Neuron (in vitro differentiated cells): Measurements from ENCODE around the gene C1QTNF6.

ENCODE experiments used
- H2AFZ ChIP-seq: one replicate; pipeline ENCODE4 v1.6.1; 2013; ENCODE audit warnings: low read depth, mild to moderate bottlenecking, inconsistent platforms, low read length, moderate library complexity
- H3K27me3 ChIP-seq: one replicate; pipeline ENCODE4 v1.6.1; 2013; ENCODE audit warnings: low read length; ENCODE audit not compliant: insufficient read depth
- H3K36me3 ChIP-seq: one replicate; pipeline ENCODE4 v1.6.1; 2013; ENCODE audit warnings: low read length; ENCODE audit not compliant: insufficient read depth
- H3K4me1 ChIP-seq: one replicate; pipeline ENCODE4 v1.6.1; 2013; ENCODE audit warnings: low read length; ENCODE audit not compliant: insufficient read depth
- H3K4me3 ChIP-seq: 2 replicates; pipeline ENCODE4 v1.5.1; 2013; ENCODE audit warnings: mild to moderate bottlenecking, low read length, moderate library complexity
- H3K9me3 ChIP-seq: one replicate; pipeline ENCODE4 v1.6.1; 2013; ENCODE audit warnings: low read length

Gene C1QTNF6

DNA sequence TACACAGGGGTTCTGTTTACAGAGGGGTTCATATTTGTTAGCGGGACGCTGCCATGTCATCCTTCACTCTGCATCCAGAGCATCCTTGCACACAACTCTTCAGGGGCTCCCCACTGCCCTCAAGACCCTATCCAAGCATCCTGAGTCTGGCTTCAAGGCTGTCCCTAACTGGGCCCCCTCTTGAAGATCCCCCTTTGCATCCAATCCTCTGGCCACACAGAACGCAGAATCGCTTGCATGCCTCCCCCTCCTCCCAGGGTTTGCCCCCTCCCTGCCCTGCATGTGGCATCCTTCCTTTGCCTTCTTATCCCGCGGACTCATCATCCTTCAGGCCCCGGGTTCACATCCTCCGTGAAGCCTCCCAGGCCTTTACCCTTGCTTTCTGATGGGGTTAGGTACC is 18.6 kb downstream of the C1QTNF6 start:
- no peak overlapping the region for H3K4me3 ChIP-seq
- peaks cover 2% of the 10 kb centered on the region for H3K9me3 ChIP-seq
- H3K36me3 ChIP-seq: no peaks in the 10 kb centered on the region
- no peaks in the 10 kb centered on the region for H3K27me3 ChIP-seq
- no peak overlapping the region for H2AFZ ChIP-seq
- peaks cover 7% of the 10 kb centered on the region for H3K4me1 ChIP-seq

DNA sequence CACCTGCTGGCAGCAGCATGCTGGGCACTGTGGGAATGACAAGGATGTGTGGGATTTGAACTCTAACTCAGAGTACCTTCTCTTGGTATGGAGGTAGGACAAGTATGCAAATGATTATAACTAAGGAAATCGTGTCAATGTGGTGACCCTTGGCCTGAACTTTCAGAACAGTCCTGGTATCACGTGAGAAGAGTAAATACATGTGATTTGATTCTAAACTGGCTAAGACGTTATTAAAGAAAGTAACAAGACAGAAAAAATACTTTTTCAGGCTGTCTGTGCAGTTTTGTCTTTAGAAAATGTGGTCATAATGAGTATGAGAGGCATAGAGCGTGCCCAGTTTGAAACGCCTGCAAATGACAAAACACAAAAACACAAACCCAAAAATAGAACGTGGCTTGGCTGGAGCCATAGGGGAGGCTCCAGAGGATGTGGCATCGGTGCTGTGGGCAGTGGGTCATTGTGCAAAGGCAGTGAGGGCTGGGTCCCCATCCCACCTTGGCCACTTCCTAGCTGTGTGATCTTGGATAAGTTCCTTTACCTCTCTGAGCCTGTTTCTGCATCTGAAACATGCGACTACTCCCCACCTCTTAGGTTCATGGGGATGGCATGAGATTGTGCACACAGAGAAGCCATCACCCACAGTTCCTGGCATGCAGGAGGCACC is 19.9 kb downstream of the C1QTNF6 start:
- Histone ChIP-seq H3K36me3 (no peaks in the 10 kb centered on the region), H3K4me1 (peaks cover 7% of the 10 kb centered on the region), H3K27me3 (no peaks in the 10 kb centered on the region), H2AFZ (no peak overlapping the region), H3K9me3 (peaks cover 2% of the 10 kb centered on the region), H3K4me3 (no peak overlapping the region)

DNA sequence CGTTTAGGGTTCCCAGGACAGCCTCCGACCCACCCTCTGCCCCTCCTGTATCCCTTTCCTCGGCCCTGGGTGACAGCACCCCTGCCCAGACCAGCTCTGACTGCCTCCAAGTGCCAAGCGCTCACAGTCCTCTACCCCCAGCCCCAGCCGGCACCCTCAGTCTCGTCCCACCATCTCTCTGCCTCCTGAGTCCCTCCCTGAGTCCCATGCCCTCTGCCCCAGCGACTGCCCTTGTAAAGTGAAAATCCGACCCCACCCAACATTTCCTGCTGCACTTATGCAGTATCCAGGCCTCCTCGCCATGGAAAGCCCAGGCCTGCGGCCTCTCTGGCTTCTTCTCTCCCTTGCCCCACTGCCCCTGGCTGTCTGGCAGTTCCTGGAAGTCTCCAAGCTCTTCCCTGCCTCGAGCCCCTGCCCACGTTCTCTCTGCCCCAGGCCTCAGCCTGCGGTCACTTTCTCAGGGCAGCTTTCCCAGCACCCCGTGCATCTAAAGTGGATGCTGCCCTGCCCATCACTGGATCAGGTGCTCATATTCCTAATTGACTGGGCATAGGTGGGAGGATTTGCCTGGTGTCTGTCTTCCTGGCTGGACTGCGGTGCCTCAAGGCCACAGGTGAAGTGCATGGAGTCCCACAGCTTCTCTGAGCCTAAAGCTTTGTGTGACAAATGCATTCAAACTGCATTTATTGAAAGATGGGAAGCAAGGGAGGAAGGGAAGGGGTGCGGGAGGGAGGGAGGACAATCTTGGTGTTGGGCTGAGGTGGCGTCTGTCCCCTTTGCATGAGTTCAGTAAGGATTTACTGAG is 20.7 kb downstream of the C1QTNF6 start:
- no peaks in the 10 kb centered on the region for H3K27me3 ChIP-seq
- H3K9me3 ChIP-seq: peaks cover 2% of the 10 kb centered on the region
- H3K4me3 ChIP-seq: no peak overlapping the region
- no peak overlapping the region for H2AFZ ChIP-seq
- no peaks in the 10 kb centered on the region for H3K36me3 ChIP-seq
- peaks cover 7% of the 10 kb centered on the region for H3K4me1 ChIP-seq

DNA sequence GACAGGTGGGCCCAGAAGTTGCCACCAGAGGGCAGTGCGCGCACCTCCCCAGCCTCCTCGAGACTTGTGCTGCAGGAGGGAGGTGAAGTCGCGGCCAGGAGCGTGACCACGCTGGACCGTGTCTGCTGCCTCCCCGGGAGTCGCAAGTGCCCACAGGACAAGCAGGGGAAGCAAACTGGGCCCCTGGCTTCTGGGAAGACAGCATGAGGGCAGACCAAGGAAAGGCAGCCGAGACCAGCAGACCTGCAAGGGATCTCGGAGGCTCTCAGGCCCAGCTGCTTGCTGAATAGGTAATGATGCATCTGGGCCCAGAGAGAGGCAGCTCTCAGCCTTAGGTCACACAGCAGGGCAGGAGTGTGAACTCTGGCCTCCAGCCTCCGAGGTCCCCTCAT is 21.4 kb downstream of the C1QTNF6 start:
- H3K36me3 ChIP-seq: no peaks in the 10 kb centered on the region

DNA sequence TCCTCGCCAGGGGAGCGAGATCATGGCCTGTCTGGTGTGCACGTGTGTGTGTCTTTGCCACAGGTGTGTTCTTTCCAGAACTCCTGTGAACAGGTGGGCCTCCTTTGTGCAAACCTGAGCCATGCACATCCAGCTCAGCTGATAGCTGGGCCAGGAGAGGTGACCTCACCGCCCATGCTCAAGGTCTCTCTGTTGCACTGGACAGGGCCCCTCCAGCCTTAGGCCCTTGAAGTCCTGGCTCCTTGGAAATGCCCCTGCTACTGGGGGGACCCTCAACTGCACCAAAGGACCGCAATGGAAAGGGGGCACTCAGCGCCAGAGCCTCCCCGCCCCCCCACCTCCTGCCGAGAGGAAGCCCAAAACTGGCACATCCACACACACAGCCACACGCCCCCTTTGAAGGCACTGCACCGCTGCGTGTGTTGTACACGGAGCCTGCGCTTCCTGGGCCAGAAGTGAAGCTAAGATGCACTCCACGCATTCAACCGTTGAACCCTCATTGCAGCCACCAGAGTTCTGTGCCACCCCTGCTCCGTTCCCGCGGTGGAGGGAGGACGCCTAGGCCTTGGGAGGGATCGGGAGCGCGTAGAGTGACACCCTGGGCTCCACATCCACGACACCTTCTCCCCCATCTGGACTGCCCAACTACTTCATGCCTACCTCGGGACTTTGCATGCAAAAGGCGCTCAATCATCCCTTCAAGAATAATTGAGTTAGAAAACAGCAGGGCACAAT is 21.9 kb downstream of the C1QTNF6 start:
- no peak overlapping the region for H2AFZ ChIP-seq
- no peaks in the 10 kb centered on the region for H3K27me3 ChIP-seq
- H3K9me3 ChIP-seq: peaks cover 5% of the 10 kb centered on the region
- no peaks in the 10 kb centered on the region for H3K36me3 ChIP-seq
- H3K4me1 ChIP-seq: peaks cover 7% of the 10 kb centered on the region
- H3K4me3 ChIP-seq: no peak overlapping the region

More for the DNA sequence above, 21.4 kb downstream of the C1QTNF6 start:
- Histone ChIP-seq H3K4me3 (no peak overlapping the region), H2AFZ (no peak overlapping the region), H3K9me3 (peaks cover 3% of the 10 kb centered on the region), H3K4me1 (peaks cover 7% of the 10 kb centered on the region), H3K27me3 (no peaks in the 10 kb centered on the region)

DNA sequence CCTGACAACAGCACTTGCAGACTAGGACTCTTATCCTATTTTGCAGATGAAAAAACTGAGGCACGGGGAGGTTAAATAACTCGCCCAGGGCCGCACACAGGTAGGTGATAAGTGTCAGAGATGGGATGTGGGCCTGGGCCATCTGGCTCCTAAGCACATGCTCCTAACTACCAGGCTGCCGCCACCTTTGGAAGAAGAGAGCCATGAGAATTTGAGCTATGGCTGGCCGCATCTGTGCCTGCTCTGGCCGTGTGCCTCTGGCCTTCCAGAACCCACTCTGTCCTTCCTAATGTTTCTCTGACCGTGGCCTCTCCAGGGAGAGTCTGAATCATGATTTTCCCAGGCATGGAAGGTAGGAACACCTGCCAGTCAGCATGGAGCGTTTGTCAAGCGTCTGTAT is 23.0 kb downstream of the C1QTNF6 start:
- Histone ChIP-seq H3K36me3 (no peaks in the 10 kb centered on the region), H2AFZ (no peak overlapping the region), H3K27me3 (peaks cover under 1% of the 10 kb centered on the region), H3K4me1 (peaks cover 7% of the 10 kb centered on the region), H3K9me3 (peaks cover 5% of the 10 kb centered on the region), H3K4me3 (no peak overlapping the region)

DNA sequence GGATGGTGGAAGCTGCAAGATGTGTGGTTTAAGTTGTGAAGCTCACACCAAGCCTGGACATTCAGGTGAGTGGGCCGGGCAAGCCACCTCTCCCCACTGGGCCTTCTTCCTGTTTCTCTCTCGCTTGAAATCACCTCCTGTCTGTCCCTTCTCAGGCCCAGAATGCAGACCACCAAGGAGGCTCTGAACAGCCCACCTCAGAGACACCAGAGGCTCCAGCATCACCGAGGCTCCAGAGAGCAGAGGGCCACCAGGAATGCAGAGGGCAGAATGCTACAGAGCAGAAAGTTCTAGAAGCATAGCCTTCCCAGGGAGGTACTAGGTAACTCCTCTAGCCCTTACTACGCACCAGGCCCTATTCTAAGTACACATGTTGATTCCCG is 23.6 kb downstream of the C1QTNF6 start:
- Histone ChIP-seq H3K27me3 (peaks cover 6% of the 10 kb centered on the region), H3K36me3 (no peaks in the 10 kb centered on the region), H3K4me3 (no peak overlapping the region), H2AFZ (no peak overlapping the region), H3K4me1 (peaks cover 7% of the 10 kb centered on the region), H3K9me3 (peaks cover 3% of the 10 kb centered on the region)

DNA sequence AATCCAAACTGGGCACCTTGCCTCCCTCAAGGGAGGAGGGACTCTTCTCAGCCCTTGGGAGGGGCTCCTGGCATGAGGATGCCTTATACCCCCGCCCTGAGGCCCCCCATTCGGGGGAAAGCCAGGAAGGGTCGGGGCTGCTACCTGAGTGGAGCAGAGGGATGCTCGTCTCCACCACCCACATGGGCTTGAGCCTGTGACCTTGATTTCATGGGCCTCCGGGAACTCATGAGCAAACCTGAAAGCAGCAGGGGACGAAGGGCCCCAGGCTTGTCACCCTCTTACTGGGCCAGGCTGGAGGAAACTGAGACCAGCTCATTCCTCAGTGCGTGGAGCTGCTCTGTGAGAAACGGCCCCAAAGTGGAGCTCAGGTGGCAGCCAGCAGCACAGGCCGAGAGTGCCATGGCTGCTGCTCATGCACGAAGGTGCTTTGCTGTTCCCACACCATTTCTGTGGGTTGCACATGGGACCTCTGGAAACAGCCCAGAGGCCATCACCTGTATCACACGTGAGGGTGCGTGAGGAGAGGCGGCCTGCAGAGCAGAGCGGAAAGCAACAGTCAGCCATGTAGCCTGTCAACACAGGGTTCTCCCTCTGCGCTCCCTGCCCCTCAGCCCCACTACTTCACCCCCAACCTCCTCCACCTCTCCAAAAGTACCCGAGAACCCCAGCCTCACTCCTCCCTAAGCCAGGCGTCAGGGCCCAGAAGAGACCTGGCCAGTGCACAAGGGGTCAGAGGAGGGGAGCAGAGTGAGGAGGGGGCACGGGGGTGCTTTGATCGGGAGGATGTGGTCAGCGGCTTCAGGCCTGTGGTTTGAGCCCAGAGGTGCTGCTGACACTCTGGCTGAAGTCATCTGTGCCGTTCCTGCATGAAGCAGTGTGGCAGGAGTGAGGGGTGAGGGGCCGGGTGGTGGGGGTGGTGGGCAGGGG is 24.2 kb downstream of the C1QTNF6 start:
- H3K36me3 ChIP-seq: no peaks in the 10 kb centered on the region
- H3K27me3 ChIP-seq: peaks cover 10% of the 10 kb centered on the region
- peaks cover 2% of the 10 kb centered on the region for H3K9me3 ChIP-seq
- H3K4me3 ChIP-seq: no peak overlapping the region
- no peak overlapping the region for H2AFZ ChIP-seq
- peaks cover 7% of the 10 kb centered on the region for H3K4me1 ChIP-seq

DNA sequence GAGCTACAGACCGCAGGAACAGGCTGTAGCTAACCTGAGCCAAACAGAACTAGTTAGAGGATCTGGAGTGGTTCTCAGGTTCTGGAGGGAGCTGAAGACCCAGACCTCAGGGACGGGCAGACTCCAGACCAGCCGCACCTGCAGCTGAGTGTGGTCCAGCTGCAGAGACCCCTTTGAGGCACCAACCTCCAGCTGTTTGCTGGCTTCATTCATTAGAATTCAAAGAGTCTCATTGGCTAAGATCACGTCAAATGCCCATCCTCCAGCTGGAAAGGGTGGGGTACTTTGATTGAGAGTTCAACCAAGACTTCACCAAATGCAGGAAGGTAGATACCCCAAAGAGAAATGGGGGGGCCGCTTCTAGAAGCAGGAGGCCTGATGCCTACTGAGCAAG is 25.0 kb downstream of the C1QTNF6 start:
- H2AFZ ChIP-seq: no peak overlapping the region
- H3K36me3 ChIP-seq: no peaks in the 10 kb centered on the region
- H3K4me3 ChIP-seq: no peak overlapping the region
- peaks cover 15% of the 10 kb centered on the region for H3K27me3 ChIP-seq
- peaks cover 7% of the 10 kb centered on the region for H3K4me1 ChIP-seq
- H3K9me3 ChIP-seq: peaks cover 2% of the 10 kb centered on the region

DNA sequence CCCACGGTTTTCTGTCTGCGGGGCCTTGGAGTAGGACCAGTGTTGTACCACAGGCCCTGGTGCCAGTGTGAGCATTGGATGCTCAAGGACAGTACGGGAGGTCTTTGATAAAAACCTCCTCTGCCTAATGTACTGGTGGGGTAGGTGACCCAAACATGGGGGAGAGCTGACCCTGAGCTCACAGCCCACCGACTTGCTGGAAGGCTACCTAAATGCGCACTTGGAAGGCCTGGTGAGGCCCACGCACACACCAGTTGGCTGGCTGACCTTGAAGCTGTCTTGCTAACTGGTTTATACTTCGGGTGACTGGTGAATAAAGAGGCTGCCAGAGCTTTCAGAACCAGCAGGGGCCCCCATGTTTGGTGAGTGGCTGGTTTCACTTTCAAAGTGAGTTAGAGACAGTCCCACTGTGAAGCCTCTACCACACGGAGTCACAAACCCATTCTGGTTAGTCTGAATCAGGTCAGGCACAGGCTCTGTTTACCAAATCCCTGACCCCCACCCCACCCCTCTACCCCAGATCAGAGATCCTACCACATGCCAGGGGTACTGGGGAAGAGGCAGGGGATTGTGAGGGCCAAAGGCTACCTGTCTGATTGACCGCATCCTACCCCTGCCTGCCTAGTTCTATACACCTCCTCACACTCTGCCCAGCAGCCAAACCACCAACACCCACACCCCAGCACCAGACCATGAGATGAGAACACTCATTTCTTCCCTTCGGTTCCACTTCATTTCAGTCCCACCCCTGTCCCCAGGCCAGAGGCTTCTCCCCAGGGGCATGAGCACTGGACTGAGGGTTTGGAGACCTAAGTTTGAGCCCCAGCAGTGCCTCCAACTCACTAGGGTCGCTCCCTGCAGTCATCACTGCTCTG is 25.6 kb downstream of the C1QTNF6 start:
- peaks cover 15% of the 10 kb centered on the region for H3K27me3 ChIP-seq
- H3K36me3 ChIP-seq: no peaks in the 10 kb centered on the region
- no peak overlapping the region for H2AFZ ChIP-seq
- H3K4me3 ChIP-seq: no peak overlapping the region
- H3K9me3 ChIP-seq: peaks cover 2% of the 10 kb centered on the region
- peaks cover 4% of the 10 kb centered on the region for H3K4me1 ChIP-seq

DNA sequence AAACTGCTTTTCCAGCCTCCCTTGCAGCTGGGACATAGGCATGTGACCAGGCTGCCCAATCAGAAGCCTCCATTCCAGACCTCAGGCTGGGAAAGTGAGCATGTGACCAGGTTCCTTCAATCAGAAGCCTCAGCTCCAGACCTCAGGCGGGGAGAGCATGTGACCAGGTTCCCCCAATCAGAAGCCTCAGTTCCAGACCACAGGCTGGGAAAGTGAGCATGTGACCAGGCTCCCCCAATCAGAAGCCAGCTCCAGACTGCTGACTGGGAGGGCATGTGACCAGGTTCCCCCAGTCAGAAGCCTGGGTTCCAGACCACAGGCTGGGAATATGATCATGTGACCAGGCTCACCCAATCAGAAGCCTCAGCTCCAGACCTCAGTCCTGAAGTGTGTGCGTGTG is 26.6 kb downstream of the C1QTNF6 start:
- peaks cover 15% of the 10 kb centered on the region for H3K27me3 ChIP-seq
- H3K4me1 ChIP-seq: no peaks in the 10 kb centered on the region

DNA sequence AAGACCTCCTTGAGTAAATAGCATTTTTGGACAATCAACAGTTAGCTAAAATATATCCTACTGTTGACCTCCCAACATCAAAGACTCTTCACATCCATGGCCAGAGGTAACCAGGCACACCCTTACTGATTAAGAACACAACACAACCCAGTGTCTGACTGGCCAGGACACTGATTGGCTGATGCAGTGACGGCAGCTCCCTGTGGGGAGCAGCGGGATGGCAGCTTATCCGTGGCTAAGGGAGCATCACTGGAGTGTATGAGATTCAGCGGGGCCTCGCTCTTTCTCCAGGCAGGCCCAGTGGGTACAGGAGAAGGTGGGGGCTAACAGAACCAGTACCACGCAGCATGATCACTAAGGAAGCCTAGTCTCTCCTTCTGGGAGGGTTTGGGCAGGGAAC is 28.0 kb downstream of the C1QTNF6 start:
- Histone ChIP-seq H3K36me3 (no peaks in the 10 kb centered on the region), H3K27me3 (peaks cover 22% of the 10 kb centered on the region), H2AFZ (no peak overlapping the region), H3K4me1 (no peaks in the 10 kb centered on the region), H3K9me3 (peaks cover 2% of the 10 kb centered on the region), H3K4me3 (no peak overlapping the region)

More for the DNA sequence above, 26.6 kb downstream of the C1QTNF6 start:
- H3K4me3 ChIP-seq: no peak overlapping the region
- no peaks in the 10 kb centered on the region for H3K36me3 ChIP-seq
- no peak overlapping the region for H2AFZ ChIP-seq
- peaks cover 2% of the 10 kb centered on the region for H3K9me3 ChIP-seq
